HG03280 (cell line): ENCODE results near the gene CMIP.

ENCODE experiments used
- ATAC-seq: cut with Tn5 transposase; IDR thresholded peaks from one replicate; pipeline ENCODE4 v1.9.1; 2021; ENCODE audit warnings: mild to moderate bottlenecking, moderate library complexity; ENCODE audit not compliant: unreplicated experiment

The CMIP gene

GRCh38 chr16:81694494-81695280 lies 250.1 kb downstream of the CMIP start:
- no peak for ATAC-seq

GRCh38 chr16:81695321-81696165 lies 250.9 kb downstream of the CMIP start:
- ATAC-seq: no peak

GRCh38 chr16:81696166-81696960 lies 251.8 kb downstream of the CMIP start:
- no peak for ATAC-seq

- no peak for ATAC-seq
Observed at GRCh38 chr16:81696961-81697615, 252.5 kb downstream of the CMIP start.

DNA sequence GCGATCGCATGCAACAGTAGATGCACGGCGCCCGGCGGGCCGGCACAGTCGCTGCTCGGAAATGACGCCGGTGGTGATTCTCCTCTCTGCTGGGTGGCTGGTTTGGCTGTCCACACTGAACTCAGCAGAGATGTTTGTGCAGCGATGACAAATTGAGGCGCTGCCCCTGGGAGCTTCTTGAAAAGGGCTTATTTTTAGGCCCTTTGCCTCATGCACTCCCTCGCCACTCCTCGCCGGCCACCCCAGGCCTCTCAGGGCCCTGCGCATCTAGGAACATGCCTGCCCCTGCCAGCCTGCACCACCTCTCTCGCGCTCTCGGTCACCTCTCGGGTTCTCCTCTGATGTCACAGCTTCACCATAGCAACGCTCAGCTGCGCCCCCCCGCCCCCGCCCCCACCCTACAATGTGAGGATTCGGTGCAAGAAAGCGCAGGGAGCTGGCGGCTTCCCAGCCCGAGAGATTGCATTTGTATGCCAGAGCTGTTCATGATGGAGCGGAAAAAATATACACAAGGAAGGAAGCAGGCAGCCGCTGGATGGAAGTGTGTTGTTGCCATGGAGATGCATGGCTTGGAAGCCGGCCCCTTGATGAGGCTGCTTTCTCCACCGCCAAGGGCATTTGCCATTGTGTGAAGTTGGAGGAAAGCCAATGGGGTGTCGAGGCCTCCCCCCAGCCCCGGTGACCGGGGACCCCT lies 253.2 kb downstream of the CMIP start:
- ATAC-seq: no peak

DNA sequence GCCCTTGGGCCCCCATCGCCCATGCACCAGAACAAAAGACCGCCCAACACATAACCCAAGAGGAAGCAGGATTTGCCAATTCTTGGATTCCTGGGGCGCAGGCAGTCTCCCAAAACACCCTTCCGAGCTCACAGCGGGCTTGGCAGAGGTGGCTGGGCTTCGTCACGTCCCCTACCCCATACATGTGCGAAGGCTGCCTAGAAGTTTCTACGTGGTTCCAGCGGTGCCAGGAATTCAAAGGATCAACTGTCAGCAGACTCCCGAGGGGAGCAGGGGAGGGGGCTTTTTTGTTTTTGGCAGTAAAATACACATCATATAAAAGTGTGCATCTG lies 253.7 kb downstream of the CMIP start:
- no peak for ATAC-seq

DNA sequence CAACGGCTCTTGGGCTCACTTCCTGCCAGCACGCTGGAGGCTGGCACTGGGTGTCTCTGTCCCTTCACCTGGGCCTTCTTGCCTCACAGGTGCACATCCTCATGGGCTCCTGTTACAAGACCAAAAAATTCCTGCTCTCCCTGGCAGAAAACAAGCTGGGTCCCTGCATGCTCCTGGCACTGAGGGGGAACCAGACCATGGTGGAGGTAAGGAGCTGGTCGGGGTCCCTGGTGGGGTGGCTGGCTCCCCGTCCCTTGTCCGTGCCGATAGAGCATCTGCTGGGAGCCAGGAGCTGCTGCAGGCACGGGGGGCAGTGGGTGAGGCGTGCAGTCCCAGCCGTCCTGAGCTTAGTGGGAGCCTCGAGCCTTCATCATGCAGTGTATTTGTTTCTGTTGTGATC lies 255.0 kb downstream of the CMIP start:
- ATAC-seq: no peak

- ATAC-seq: no peak
Observed at GRCh38 chr16:81700071-81700779, 255.6 kb downstream of the CMIP start.

DNA sequence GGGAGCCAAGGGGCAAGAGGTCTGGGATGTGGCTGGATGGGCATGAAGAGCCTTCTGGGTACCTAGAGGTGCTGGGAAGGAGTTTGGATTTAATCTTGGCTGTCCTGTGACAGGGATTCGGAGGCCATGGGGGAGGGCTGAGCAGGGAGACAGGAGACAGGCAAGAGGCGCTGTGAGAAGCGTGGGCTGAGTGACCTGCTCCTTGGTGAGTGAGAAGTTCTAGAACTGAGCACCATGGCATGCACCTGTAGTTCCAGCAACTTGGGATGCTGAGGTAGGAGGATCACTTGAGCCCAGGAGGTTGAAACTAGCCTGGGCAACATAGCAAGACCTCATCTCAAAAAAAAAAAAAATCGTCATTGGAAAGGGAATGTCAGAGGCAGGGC lies 256.2 kb downstream of the CMIP start:
- ATAC-seq: no peak

- no peak for ATAC-seq
Observed at GRCh38 chr16:81701296-81701970, 256.8 kb downstream of the CMIP start.

- no peak for ATAC-seq
Observed at GRCh38 chr16:81702506-81702905, 257.9 kb downstream of the CMIP start.

- ATAC-seq: no peak
Observed at GRCh38 chr16:81703177-81704155, 258.9 kb downstream of the CMIP start.

DNA sequence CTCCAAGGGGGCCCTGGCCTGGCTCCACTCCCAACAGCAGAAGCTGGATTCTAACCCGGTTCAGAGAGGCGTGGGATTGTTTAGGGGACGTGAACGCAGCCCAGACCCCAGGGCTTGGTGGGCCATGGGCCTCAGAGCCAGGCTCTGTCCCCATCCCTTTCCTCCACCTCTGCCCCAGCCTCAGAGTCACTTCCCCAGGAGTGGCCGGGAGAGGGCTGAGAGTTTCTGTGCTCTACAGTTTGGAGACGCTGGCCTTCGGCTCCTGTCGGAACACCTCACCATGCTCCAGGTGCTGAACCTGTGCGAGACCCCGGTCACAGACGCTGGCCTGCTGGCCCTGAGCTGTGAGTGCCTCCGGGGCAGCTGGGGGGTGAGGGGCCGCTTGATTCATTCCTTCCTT lies 260.7 kb downstream of the CMIP start:
- ATAC-seq: no peak

- ATAC-seq: no peak
Observed at GRCh38 chr16:81706327-81707295, 262.0 kb downstream of the CMIP start.

DNA sequence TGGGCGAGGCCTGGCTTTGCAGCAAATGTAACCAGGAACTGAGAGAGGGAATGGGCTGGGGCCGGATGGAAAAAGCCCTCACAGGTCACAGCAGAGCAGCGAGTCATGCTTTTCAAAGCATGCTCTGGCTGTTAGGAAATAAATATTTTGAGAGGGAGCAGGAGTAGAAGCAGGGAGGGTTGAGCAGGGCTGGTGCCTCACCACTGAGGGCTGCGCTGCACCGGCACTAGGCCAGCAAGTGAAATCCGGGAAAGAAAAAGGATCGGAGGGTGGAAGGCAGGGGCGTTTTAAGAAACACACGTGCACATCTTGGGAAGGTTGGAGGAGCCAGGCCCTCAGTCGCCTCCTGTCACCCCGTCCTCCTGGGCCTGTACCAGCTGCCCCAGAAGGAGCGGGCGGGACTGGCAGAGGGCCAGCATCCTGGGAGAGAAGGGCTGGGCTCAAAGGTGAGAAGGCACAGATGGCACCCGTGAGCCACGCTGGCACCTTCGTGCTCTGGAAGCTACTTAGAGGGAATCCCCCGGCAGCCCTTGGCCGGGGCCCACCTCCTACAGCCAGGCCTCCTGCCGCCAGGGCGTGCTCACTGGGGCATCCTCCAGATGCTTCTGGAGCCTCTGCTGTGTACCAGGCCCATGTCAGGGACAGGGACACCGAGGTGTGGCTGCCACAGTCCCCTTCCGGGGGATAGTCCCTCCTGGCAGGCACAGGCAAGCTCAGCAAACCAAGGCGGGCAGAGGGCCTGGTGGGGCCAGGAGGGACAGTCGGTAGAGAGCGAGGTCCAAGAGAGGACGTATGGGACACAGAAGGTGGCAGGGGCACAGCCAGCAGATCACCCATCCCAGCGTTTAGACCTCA lies 263.0 kb downstream of the CMIP start:
- ATAC-seq: no peak
